Measurements from ENCODE around the gene GSTA1.
"Not testable (repeated sequence)": the region's sequence is repeated elsewhere in the genome, so short reads cannot be mapped to it uniquely, and the experiment has no call there.

Gene GSTA1

DNA sequence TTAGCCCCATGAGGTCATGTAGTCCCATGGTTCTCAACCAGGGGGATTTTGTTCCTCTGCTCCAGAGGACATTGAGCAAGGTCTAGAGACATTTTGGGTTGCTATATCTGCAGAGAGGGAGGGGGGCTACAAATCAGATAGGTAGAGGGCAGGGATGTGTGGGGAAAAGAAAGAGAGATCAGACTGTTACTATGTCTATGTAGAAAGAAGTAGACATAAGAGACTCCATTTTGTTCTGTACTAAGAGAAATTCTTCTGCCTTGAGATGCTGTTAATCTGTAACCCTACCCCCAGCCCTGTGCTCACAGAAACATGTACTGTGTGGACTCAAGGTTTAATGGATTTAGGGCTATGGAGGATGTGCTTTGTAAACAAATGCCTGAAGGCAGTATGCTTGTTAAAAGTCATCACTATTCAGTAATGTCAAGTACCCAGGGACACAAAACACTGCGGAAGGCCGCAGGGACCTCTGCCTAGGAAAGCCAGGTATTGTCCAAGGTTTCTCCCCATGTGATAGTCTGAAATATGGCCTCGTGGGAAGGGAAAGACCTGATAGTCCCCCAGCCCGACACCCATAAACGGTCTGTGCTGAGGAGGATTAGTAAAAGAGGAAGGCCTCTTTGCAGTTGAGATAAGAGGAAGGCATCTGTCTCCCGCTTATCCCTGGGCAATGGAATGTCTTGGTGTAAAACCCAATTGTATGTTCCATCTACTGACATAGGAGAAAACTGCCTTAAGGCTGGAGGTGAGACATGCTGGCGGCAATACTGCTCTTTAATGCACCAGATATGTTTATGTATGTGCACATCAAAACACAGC lies 41.7 kb downstream of the GSTA1 start:
- H3K4me1 ChIP-seq; intact Hi-C loops (cut with DNase I; ENCODE audit: low total_unique reads); H3K4me3 ChIP-seq; DNase-seq; H3K9me3 ChIP-seq; H3K27me3 ChIP-seq; H3K36me3 ChIP-seq; H3K27ac ChIP-seq: not testable (repeated sequence)

DNA sequence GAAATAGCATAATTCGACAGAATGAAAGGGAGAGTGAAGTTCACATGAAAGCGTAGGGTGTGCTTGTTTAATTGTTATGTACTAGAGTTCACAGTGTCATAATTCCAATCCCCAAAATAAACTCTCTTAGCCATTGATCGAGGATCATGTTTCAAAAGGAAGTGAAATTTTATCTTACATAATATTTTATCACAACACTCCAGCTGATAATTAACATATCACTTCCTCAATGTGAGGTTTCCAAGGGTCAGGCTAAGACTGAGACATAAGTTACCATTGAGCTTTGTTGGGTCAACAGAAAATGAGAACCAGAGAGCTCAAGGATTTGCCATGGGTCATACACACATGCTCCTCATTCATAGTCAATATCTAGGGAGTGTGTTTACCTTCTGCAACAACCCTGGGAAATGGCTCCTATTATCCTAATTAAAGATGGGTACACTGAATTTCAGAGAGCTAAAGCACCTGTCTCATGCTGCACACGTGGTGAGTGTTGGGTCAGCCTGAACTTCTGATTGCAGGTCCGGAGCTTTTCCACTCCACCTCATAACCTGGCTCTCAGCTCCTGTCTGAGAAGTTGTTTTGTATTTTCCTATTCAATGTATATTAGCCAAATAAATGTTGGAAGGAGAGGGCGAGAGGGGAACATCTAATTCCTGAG lies 43.4 kb downstream of the GSTA1 start:
- Histone ChIP-seq H3K36me3 (no peaks in the 10 kb centered on the region), H3K27me3 (no peaks in the 10 kb centered on the region), H3K27ac (no peak overlapping the region), H3K4me1 (no peaks in the 10 kb centered on the region), H3K9me3 (no peaks in the 10 kb centered on the region), H3K4me3 (no peak overlapping the region)
- intact Hi-C loops (cut with DNase I; ENCODE audit: low total_unique reads): no loop called here
- no peak for TF ChIP-seq CTCF (IDR thresholded peaks at IDR 0.05)
- no peak for DNase-seq

- Histone ChIP-seq H3K9me3 (no peaks in the 10 kb centered on the region), H3K4me3 (no peak overlapping the region), H3K4me1 (no peaks in the 10 kb centered on the region), H3K27me3 (no peaks in the 10 kb centered on the region), H3K36me3 (no peaks in the 10 kb centered on the region), H3K27ac (no peak overlapping the region)
- intact Hi-C loops (cut with DNase I; ENCODE audit: low total_unique reads): no loop called here
- no peak for TF ChIP-seq CTCF (IDR thresholded peaks at IDR 0.05)
- no peak for DNase-seq
These were observed 44.5 kb downstream of the GSTA1 start for GRCh38 chr6:52759085-52759484.

GRCh38 chr6:52757651-52758338 lies 45.8 kb downstream of the GSTA1 start:
- H3K36me3 ChIP-seq; H3K4me3 ChIP-seq; H3K4me1 ChIP-seq; H3K27me3 ChIP-seq; intact Hi-C loops (cut with DNase I; ENCODE audit: low total_unique reads); H3K9me3 ChIP-seq; H3K27ac ChIP-seq; DNase-seq: not testable (repeated sequence)

DNA sequence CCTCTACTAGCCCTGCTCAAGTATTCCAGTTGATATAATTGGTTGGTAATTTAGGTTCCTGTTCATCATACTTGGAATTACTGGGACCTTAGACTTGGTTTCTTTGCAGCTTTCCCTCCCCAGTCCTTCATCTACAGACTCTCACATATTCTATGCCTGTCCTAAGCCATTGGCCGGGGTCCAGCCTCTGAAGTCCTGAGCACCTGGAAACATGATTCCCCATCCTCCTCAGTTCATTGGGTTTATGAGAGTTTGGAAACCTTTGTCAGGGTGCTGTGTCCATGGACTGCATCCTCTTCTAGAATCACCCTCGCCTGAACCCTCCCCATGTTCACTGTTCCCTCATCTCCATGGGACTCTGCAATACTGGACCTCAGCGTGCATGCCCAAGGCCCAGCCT lies 49.2 kb downstream of the GSTA1 start:
- Histone ChIP-seq H3K4me3 (no peak overlapping the region), H3K36me3 (no peaks in the 10 kb centered on the region), H3K9me3 (no peaks in the 10 kb centered on the region), H3K27me3 (no peaks in the 10 kb centered on the region), H3K4me1 (no peaks in the 10 kb centered on the region), H3K27ac (no peak overlapping the region)
- no peak for TF ChIP-seq CTCF (IDR thresholded peaks at IDR 0.05)
- intact Hi-C loops (cut with DNase I; ENCODE audit: low total_unique reads): no loop called here
- no peak for DNase-seq

DNA sequence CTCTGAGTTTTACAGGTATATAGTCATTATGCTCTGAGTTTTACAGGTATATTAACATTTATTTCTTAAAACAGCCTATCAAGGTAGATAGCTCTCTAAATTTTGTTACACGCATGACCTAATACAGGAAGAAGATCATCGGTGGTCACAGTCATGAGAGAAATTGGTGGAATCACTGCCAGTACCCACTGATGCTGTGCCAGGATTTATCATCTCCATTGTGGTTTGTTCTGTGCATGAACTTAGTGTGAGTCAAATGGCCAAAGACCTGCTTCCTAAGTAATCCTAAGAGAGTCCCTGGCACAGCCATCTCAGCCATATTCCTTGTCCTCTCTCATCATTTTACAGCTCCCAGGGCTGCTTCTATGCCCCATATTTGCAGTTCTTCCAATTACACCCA lies 50.5 kb downstream of the GSTA1 start:
- H3K4me1 ChIP-seq; intact Hi-C loops (cut with DNase I; ENCODE audit: low total_unique reads); H3K27ac ChIP-seq; H3K36me3 ChIP-seq; DNase-seq; H3K4me3 ChIP-seq; H3K9me3 ChIP-seq; H3K27me3 ChIP-seq: not testable (repeated sequence)

DNA sequence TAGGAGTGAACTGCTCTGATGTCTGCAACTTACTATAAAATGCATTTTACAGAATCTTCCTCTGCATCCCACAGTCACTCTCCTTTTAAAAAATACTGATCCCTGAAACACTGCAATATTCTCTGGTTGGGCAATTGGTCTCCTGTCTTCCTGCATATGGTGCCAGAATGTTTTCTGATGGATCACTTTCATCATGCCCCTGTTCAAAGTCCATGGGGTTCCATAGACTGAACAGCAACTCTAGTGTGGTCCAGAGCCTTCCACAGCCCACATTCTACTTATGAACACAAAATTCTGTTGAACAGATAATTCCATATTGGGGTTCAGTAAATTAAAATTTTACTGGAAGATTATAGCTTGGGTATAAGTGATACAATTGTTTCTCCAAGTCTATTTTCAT lies 51.3 kb downstream of the GSTA1 start:
- Histone ChIP-seq H3K4me3 (no peak overlapping the region), H3K4me1 (peaks cover 0 to 9% (median 1%) of the 10 kb centered on the region in 4 donors), H3K27me3 (no peaks in the 10 kb centered on the region), H3K36me3 (no peaks in the 10 kb centered on the region), H3K27ac (no peak overlapping the region), H3K9me3 (no peaks in the 10 kb centered on the region)
- intact Hi-C loops (cut with DNase I; ENCODE audit: low total_unique reads): no loop called here
- TF ChIP-seq CTCF (IDR thresholded peaks at IDR 0.05): no peak
- DNase-seq: no peak
